Prostate gland (tissue), 2 donors: ENCODE data around the gene NDUFS2.
"Not testable (repeated sequence)": the region's sequence is repeated elsewhere in the genome, so short reads cannot be mapped to it uniquely, and the experiment has no call there.

Experiments
- CTCF ChIP-seq, 4 experiments: fragments of 200-600 bp in 2 of 4; fragments of 450-650 bp in 2 of 4; sonication (generic) in 2 of 4; IDR thresholded peaks; 1 replicate in 3 of 4; 2 replicates in 1 of 4; pipeline ENCODE4 v1.5.1; 2016 to 2019; ENCODE audit warnings: antibody characterized with exemption in 4 of 4, mild to moderate bottlenecking in 2 of 4, moderate library complexity in 2 of 4
- POLR2A ChIP-seq: fragments of 450-650 bp; IDR thresholded peaks from one replicate; pipeline ENCODE4 v1.6.1; 2016; ENCODE audit warnings: antibody characterized with exemption, mild to moderate bottlenecking
- POLR2AphosphoS5 ChIP-seq: sonication (generic); formaldehyde crosslinking; IDR thresholded peaks from one replicate; pipeline ENCODE4 v1.6.1; 2017; ENCODE audit warnings: antibody characterized with exemption

- TF ChIP-seq CTCF (IDR thresholded peaks at IDR 0.05); POLR2AphosphoS5; POLR2A: not testable (repeated sequence)
Observed at GRCh38 chr1:161250100-161250499, 47.9 kb downstream of the NDUFS2 start.
